HG03045 (cell line): ENCODE data around the gene HEBP1.
"Not testable (repeated sequence)": the region's sequence is repeated elsewhere in the genome, so short reads cannot be mapped to it uniquely, and the experiment has no call there.

Source experiments
- ATAC-seq: cut with Tn5 transposase; IDR thresholded peaks from one replicate; pipeline ENCODE4 v1.9.1; 2021; ENCODE audit warnings: mild to moderate bottlenecking, moderate library complexity; ENCODE audit not compliant: unreplicated experiment

The HEBP1 gene, protein sequence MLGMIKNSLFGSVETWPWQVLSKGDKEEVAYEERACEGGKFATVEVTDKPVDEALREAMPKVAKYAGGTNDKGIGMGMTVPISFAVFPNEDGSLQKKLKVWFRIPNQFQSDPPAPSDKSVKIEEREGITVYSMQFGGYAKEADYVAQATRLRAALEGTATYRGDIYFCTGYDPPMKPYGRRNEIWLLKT

DNA sequence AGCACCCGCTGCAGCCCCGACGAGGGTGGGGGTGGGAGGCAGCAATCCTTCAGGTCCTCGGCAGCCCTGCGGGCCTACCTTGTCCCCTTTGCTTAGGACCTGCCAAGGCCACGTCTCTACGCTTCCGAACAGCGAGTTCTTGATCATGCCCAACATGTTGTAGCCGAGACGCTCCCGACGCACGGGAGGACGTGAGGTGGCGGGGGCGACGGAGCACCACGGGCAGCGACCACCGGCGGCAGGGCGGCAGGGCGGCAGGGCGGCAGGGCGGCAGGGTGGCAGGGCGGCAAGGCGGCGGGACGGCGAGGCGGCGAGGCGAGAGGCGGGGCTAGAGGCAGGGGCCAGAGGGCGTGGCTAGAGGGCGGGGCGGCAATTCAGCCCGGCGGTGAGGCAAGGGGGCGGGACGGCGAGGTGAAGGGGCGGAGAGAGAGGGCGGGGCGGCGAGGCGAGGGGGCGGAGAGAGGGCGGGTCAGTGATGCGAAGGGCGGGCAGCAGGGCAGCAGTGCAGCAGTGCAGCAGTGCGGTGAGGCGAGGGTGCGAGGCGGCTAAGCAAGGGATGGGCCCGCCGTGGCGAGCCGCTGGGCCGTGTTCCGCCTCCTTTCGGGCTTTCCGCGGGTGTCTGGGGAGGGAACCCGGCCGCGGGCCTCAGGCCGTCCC, at the start of gene HEBP1:
Gene HEBP1 (minus strand): TSS at position 307 of the 657 bp plus-strand sequence. CDS start 151 bp downstream, at position 156.
- ATAC-seq = peak; percentile 84

DNA sequence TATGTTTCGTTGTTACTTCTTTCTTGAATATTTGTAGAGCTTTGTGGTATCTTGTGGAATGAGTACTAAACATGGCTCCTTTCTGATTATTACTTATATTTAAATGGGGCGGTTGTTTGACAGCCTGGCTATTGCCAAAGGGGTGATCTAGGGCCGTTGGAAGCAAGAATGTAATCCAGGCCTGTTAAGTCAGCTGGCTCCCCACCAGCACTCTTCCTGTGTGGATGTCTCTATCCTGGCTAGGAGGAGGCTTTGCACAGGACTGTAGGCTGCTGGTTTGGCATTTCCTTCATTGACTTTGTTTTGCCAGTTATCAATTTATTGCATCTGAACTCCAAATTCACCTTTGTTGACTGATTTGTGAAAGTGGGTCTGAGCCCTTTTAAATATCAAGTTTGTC, 49.8 kb upstream of the HEBP1 start:
- no peak for ATAC-seq

DNA sequence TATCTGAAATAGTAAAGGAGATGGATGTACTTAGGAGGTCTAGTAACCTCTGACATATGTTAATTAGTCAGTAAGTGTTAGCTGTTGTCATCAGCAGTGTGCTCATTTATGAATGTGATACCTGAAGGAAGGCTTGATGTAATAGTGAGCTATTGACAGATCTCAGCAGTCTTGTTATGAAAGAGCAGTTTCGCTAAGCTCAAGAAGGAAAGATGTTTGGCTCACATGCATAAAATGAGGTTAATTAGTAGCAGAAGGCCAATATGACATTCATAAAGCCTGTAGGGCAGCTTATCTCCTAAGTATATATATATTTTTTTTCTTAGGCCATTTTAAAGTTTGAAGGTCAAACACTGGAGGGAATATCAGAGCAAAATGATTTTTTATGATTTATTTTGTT, 46.9 kb upstream of the HEBP1 start:
- no peak for ATAC-seq

DNA sequence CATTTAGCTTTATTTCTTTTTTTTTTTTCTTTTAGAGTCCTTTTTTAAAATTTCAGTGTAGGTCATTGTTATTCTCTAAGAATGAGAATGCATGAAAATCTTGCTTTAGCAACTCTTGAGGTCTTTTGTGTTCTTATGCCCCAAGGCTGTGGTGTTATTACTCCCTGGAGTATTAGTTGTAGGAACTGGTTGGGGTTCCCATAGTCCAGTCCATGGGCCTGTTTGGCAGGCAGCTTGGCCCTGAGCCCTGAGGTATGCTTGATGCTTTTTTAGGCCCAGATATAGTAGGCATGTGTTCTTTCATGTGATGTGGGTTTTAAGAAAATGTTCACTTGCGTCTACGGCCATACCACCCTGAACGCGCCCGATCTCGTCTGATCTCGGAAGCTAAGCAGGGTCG, 45.8 kb upstream of the HEBP1 start:
- ATAC-seq = no peak

DNA sequence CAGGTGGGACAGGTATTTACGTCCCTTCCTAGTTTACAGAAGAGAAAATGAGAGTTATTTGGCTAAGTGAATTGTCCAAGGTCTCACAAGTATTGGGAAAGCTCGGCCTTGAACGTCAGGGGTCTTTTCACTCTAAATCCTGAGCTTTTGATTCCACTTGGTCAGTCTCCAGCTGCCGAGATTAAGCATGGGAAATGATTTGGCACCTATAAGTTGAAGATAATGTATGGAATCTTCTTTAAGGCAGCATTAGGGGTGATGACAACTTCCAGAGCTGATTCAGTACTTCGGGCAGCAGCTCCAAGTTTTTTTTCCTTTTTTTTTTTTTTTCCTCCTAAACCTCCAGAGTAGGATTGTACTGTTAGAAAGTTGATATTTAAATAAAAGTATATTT, 44.8 kb upstream of the HEBP1 start:
- ATAC-seq = no peak

DNA sequence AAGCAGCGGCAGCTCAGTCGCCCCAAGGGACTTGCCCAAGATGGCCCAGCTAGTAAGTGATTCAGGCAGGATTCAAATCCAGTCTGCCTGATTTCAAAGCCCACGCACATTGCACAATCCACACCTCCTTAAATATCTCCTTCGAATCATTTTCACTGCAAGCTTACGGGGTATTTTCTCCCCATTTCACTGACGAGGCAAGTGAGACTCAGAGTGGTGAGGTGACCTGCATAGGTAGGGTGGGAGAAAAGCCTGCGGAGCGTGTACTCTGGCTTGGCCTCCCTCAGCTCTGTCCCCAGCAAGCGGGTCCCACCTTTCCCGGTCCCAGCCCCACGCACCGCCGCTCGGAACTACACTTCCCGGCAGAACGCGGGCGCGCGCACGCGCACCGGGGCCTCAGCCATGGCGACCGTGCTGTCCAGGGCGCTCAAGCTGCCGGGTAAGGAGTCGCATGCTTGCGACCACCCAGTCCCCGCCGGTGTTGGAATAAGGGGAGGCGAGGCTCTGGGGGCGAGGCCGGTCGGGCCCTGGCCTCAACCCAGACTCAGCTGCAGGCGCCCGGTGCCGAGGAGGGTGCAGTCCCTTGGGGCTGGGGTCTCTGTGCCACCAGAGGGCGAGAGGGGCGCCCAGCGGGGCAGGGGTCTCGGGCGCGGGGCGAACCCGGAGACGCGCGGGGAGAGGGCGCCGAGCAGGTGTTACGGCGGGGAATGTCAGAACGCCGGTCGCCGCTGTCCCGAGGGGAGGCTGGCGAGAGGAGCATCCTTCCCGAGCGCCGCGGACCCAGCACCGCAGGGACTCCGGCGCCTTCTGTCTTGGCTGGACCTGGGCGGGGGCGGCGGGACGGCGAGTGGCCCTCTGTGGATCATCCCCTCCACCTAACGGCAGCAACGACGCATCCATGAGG, 44.2 kb upstream of the HEBP1 start, which contains the start of gene FAM234B:
Gene FAM234B (plus strand): TSS at position 380 of the 904 bp plus-strand sequence. CDS start 23 bp downstream, at position 403.
- ATAC-seq = peak; percentile 87

DNA sequence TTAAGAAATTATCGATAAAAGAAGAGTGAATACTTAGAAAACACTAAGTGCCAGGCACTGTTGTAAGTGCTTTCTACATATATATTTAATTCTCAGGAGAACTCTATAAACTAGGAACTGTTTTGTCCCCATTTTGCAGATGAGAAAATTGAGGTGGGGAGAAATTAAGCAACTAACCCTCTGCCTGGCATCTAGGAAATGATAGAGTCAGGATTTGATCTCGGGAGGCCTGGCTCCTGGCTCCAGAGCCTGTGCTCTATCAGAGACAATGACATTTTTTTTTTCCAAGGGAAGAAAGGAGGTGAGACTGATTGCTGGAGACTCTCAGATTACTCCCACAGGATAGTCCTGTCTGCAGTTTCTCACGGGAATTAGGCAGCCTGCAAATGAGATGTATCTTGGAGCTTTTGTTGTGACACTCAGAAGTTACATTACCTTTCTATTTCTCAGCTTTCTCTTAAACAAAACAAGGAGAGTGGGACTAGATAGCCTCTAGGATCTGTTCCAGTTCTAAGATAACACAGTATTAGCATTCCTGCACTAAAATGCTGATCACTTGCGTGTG, 42.7 kb upstream of the HEBP1 start:
- no peak for ATAC-seq

DNA sequence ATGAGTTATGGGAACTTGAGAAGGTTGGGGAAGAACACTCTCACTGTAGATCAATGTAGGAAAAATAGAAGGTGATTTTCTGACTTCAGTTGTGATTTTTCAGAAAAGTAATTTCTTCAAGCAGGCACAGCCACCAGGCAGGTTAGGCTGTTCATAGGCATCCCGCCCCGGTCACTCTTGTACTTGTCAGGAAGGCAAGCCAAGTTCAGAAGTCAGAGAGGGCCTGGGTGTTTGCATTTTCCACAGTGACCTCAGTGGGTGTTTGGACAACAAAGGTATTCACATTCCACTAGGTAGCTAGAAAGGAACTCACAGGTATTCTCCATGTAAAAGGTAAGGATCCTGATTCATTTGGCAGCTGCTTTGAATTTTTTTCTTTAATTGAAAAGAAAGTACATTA, 41.2 kb upstream of the HEBP1 start:
- ATAC-seq = no peak

DNA sequence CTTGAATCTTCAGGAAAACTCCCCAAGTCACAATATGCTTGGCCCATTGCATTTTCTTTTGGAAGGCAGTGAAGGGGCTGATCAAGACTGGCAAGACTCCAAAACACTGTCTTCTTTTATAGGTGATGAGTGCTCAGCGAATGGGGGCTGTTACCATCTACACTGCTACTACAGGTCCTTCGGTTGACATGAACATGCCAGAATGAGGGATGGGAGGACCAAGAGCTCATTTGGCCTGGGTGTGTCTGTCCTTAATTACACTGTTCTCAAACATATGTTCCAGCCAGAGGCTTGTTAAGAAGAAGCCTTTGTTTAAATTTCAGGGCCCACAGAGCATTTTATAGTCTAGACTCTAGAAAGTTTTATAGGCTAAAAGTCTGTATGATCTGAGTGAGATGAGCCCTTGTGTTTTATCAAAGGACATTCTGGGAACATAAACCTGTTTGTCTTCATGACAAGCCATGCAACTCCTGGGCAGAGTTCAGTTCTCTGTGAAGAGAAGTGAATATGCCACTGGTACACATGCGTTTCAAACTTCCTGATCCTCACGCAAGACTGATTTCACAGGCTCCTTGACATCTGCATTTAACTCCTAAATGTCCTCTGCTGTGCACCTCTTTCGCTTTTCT, 39.4 kb upstream of the HEBP1 start:
- no peak for ATAC-seq

DNA sequence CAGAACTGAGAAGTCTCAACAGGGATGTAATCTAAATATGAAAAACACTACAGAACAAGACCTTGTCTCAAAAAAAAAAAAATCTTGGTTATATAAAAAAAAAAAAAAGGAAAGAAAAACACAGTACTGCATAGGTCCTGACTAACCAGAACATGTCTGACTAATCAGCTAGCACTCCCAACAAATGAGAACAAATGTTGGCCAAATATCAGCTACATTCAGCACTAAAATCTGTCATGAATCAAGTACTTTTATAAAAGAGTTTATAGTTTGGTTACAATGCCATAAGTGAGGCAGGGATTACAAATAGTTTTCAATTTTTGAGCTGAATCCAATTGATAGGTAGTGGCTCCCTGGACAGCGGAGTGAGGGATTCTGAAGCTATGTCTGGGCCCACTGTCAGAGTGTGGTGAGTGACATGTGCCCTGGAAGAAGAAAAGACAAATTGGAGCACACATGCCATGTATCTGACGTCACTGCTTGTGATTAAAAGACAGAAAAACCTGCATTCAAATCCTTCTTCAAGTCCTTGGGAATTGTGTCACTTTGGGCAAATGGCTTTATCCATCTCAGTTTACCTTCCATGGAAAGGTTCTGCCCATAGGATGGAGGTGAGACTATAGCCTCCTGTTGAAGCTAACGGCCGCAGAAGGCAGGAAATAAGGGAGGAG, 38.6 kb upstream of the HEBP1 start:
- no peak for ATAC-seq

DNA sequence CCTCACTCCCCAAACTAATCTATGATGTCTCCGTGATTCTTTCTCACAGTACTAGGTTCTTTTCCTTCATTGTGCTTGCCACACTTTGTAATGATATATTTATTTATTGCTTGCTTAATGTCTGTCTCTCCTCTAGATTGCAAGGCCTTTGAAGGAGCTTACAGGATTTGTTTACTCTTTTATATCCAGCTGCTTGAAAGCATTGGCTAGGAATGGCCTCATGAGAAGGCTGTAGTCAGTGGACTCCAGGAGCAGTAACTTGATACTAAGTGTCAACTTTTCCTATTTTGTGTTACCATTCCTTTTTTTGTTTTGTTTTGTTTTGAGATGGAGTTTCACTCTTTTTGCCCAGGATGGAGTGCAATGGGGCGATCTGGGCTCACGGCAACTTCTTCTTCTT, 36.8 kb upstream of the HEBP1 start:
- no peak for ATAC-seq

DNA sequence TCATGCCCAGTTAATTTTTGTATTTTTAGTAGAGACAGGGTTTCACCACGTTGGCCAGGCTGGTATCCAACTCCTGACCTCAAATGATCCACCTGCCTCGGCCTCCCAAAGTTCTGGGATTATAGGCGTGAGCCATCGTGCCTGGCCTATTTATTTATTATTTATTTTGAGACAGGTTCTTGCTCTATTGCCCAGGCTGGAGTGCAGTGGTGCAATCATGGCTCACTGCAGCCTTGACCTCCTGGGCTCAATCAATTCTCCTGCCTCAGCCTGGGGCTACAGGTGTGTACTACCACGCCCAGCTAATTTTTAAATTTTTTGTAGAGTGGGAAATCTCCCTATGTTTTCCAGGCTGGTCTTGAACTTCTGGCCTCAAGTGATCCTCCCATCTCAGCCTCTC, 35.3 kb upstream of the HEBP1 start:
- not testable (repeated sequence) for ATAC-seq

DNA sequence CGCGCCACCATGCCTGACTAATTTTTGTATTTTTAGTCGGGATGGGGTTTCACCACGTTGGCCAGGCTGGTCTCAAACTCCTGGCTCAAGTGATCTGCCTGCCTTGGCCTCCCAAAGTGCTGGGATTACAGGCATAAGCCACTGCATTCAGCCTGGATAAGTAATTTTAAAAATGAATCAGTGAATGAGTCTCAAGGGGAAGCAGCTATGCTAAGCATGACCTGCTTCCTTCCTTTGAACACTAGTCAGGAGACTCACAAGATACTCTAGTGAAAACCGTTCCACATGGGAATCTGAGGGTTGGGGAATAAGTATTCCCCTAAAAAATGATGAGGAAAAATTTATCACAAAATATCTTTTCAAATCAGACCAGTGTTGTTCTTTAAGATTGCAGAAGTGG, 33.4 kb upstream of the HEBP1 start:
- no peak for ATAC-seq

DNA sequence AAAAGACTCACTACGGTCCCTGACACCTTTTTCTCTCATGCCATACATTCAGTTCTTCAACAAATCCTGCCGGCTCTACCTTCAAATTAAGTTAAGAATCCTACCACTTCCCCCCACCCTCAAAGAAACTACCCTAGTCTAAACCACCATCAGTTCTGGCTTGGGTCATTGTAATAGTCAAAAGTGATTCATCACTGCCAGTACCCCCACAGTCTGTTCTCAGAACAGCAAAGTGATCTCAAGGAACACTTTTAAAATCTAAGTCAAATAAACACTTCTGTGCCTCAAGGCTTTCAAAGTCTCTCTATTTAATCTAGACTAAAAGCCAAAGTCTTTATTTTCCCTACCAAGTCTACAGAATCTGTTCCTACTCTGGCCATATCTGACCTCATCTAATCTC, 32.1 kb upstream of the HEBP1 start:
- no peak for ATAC-seq

DNA sequence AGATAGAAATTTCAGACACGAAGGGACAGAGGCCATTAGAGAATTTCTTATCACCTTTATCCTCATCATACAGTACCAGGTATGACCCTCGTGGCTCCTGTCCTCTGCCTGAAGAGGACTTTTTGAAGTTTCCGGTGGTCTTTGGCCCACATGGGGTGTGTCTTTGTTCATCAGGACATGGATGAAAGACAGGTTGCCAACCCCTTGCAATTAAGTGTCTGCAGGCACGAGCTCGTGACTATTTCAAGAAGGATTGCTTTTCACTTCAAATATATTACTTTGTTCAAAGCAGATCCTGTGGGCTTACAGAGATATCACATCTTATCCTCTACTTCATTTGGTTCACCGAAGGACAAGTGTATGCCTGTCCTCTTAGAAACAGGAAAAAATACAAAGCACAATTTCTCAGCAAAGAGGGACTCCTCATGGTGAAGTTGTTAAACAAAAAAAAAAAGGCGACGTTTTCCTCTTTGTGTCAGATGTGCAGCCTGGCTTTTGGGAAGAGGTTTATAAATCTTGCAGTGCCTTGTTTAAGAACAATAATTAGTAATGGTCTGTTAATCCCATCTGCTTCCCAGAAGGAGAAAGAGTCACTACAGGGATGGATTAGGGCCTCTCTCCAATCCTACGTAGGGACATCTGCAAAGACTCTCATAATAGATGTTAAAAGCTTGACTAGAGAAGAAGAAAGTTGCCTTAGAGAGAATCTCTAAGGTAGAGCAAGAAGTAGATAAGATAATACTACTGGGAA, 30.7 kb upstream of the HEBP1 start:
- no peak for ATAC-seq

DNA sequence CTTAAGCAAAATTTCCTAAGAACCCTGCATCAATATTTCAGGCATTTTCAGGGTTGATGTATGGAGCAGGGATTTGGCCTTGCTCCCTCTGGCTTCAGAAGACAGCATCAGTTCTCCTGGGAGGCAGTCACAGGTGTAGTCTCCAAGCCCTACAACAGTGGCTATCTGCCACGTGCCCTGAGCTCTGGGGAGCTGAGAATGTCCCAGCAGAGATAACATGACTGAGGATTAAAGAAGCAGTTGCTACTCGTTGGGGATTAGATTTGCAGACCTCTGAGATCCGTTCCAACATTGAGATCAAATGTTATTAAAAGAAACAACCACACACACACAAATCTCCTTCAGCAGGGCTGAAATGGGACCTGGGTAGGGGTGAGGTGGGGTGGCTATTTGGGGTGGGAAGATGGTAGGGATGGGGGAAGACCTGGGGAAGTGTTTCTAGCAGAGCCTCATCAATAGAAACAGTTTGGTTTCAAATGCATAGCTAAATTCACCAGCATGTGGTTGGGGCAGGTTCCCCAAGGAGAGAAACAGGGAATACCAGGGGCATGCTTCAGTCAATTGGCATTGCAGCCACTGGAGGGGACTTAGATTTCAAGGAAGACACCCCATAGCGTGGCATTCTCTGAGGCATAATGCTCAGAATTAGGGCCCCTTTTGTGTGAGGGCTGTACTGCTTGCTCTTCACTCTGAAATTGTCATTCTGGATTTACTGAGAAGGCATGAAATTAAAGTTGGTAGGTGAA, 28.9 kb upstream of the HEBP1 start:
- ATAC-seq = no peak

DNA sequence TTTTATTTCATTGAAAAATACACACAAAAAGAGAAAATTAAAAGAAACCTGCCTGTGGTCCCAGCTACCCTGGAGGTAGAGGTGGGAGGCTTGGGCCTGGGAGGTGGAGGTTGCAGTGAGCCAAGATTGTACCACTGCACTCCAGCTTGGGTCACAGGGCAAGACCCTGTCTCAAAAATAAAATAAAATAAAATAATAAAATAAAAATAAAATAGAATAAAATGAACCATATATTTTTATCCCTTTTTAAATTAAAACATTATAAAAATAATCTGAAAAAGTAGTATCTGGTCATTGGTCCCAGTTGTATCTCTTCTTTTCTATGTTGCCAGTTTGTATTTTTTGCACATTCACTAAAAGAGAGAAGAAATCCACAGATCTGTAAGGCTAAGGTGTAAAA, 27.4 kb upstream of the HEBP1 start:
- no peak for ATAC-seq

DNA sequence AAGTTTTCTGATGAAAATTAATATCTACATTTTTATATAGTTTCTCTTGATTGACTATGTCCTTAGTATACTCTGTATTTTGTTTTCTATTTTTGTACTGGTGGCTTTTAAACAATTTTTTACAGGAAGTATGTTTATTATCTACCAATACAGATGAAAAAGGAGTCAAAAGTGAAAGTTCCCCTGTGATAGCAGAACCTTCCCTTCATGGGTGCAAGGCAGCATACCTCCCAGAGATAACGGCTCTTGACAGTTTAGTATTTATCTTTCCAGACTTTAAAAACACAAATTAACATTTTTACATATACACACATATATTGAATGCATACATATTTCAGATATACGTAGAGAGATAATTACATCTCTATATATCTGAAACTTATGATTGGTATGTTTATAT, 27.0 kb upstream of the HEBP1 start:
- no peak for ATAC-seq

DNA sequence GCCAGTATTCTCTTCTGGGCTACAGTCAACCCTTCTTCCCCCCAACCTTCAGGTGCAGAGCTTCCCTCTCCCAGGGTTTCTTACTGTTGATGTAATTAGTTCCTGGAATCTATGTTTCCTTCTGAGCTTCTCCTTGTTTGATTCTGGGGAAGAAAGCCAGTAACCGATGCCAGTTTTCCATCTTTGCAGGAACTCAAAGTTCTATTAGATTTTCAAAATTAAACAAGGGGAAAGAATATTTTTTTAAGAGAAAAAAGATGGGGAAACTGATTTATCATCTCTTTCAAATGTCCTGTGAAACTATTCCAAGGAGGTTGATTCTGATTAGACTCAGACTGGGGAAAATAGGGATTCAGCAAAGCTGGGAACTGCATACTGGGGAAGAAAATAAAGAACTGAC, 26.2 kb upstream of the HEBP1 start:
- no peak for ATAC-seq
